Myocyte (in vitro differentiated cells): ENCODE results near the gene RIMS1. TPM values are rescaled to one million over a fixed set of nuclear protein-coding genes. Genes with fewer than 3 reads are reported as not detected.

ENCODE experiments used
- DNase-seq: peaks from one replicate; pipeline ENCODE4 v3.0.0-alpha.2; 2012; ENCODE audit warnings: low read depth
- total RNA-seq: library from RNA; depleted of rRNA; stranded (reverse); fragments of >200 nt; gene quantifications from 2 replicates; pipeline ENCODE4 v1.2.3, GENCODE V29; 2014

RIMS1 gene
- total RNA-seq, 1 donor from 2014 or later: 1.8 TPM

- no peak for DNase-seq
These were observed 195.5 kb downstream of the RIMS1 start for GRCh38 chr6:72081871-72082270.

GRCh38 chr6:72083976-72084375 lies 197.6 kb downstream of the RIMS1 start:
- no peak for DNase-seq

DNA sequence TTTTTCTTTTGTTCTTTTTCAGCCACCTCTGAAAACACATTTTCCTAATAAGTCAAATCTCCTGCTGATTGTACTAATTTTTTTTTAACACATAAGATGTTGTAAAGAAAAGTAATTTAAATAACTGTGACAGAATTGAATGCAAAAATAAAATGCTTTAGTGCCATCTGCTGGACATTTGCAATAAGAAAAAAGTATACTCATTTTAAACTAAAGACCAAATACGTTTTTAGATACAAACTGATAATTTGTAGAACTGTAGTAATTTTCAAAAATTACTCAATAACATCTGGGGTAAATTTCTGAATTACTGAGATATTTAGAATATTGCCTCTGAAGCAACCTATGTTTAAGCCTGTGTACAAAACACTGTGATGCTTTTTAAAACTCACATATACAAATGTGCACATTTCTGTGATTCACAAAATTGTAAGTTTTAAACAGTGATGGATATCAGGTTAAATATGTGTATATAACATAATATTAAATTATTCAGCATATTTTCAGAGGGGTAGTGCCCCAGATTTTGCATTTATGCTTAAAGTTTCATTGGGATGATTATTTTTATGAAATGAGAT lies 198.7 kb downstream of the RIMS1 start:
- peak; percentile 51 for DNase-seq

DNA sequence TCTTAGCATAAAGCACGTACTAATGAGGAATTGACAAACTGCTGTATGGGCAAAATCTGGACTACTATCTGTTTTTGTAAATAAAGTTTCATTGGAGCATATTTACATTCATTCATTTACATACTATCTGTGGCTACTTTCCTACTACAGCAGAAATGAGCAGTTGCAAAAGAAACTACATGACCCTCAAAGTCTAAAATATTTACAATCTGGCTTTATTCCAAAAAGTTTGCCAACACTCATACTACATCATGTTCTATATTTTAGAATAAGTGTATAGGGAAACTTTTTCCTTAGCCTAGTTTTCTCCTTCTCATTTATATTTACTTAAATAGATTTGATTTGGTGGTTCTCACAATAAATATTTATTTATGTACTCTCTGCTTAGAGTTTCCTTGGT lies 208.2 kb downstream of the RIMS1 start:
- DNase-seq: no peak

- DNase-seq: no peak
These were observed 216.2 kb downstream of the RIMS1 start for GRCh38 chr6:72102561-72102960.

DNA sequence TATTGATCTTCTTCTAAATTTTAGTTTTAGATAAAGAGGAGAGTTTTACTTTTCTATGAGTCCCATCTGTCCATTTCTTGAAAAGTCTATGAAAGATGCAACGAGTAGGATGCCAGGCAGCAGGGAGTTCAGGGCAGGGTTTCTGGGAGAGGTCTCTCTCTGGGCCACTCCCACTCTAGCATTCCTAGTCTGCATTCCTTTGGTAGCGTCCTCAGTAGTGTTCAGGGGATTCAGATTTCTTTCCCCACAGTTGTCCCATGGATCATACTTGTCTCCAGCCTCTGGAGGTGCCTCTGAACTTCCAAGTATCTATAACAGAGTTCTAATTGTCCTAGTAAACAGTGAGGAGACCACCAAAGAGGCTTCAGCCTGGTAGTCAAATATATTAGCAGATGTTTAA lies 225.3 kb downstream of the RIMS1 start:
- DNase-seq: peak; percentile 15

DNA sequence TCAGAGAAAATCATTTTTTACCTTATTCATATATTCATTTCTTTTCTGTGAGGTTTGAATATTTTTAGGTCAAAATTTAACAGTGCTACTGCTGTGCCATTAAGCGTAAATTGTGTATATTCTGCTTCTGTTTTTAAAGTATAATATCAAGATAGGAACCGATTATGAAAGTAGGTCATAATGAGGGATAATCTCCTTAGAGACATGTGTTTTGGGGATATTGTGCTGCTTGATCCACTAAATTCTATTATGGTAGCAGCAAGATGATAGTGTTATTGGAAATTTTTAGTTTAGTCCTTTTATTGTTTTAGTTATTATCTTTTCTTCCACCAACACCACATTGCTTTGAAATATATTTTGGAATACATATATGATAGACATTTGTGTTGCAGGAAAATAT lies 244.0 kb downstream of the RIMS1 start:
- DNase-seq: no peak

DNA sequence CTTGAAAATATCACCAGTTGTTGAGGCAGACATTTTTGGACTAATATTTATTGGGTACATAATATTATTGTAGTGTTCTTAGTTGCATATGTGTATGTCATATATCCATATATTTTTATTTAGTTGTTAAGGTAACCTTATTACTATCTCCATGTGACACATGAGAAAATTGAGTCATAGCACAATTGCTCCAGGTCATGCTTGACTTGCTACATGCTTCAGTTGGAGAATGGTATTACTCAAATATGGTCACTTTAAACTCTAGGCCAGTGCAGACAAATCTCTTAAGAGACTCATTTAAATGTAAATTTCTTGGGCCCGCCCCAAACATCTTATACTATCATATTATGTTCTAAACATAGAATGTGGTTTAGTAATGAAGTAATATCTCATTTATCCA lies 246.1 kb downstream of the RIMS1 start:
- no peak for DNase-seq

DNA sequence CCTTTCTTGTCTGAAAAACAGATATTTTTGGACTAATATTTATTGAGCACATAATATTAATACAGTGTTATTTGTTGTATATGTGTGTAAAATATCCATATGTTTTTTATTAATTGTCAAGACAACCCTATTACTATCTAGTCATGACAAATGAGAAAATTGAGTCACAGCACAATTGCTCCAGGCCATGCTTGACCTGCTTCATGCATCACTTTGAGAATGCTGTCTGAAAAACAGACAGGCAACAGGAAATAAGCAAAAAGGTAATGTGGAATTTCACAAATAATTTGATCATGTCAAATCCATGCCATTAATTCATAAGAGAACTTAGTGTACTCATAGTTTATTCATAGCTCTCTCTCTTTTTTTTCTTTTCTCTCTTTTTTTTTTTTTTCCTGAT lies 246.5 kb downstream of the RIMS1 start:
- no peak for DNase-seq

DNA sequence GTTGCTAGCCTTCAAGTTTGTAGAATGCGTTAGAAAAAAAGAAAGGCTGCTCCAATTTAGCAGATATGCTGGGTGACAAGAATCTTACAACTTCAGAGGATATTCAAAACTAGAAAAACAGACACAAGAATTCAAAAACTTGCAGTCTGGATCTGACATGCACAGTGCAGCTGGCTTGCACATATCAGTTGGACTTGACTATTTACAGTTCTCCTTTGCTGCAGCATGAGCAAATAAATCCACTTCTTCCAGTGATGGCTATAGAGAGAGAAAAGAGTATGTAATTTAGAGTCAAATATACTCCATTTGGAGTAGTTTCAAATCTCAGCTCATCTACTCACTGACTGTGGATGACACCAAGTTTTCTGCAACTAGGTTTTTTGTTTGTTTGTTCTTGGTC lies 247.0 kb downstream of the RIMS1 start:
- DNase-seq: peak; percentile 2

- DNase-seq: peak; percentile 13
These were observed 254.4 kb downstream of the RIMS1 start for GRCh38 chr6:72140795-72141194.

- DNase-seq: no peak
These were observed 263.4 kb downstream of the RIMS1 start for GRCh38 chr6:72149715-72150114.

- no peak for DNase-seq
These were observed 265.4 kb downstream of the RIMS1 start for GRCh38 chr6:72151742-72152141.

DNA sequence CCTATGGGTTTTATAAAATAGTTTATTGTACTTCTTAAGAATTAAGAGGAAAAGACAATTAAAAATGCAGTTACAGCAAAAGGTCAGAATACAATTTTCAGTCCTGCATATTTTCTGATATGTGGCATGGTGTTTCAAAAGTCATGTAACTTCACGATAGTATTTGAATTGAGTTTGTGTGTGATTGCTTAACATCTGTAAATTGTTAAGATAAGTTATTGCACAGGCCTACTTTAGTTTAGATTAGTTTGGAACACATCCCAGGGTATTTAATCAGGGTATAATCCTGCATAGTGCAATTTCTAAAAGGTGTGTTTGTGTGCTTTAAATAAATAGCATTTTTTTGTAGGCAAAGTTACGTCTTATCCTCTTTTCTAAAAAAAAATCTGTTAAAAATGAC lies 289.6 kb downstream of the RIMS1 start:
- no peak for DNase-seq

DNA sequence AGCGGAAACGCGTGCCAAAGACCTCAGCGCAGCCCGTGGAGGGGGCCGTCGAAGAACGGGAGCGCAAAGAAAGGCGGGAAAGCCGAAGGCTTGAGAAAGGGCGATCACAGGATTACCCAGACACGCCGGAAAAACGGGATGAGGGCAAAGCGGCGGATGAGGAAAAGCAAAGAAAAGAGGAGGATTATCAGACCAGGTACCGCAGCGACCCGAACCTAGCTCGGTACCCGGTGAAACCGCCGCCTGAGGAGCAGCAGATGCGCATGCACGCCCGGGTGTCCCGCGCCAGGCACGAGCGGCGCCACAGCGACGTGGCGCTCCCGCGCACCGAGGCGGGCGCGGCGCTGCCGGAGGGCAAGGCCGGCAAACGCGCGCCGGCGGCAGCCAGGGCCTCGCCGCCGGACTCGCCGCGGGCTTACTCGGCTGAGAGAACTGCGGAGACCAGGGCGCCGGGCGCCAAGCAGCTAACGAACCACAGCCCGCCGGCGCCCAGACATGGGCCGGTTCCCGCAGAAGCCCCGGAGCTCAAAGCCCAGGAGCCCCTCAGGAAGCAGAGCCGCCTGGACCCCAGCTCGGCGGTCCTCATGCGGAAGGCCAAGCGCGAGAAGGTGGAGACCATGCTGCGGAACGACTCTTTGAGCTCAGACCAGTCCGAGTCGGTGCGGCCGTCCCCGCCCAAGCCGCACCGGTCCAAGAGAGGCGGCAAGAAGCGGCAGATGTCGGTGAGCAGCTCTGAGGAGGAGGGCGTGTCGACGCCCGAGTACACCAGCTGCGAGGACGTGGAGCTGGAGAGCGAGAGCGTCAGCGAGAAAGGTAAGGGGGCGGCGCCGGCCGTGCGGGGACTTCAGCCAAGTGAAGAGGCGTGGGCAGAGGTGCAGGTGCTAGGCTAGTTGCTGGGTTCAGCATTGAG lies 296.2 kb downstream of the RIMS1 start:
- peak; percentile 42 for DNase-seq

DNA sequence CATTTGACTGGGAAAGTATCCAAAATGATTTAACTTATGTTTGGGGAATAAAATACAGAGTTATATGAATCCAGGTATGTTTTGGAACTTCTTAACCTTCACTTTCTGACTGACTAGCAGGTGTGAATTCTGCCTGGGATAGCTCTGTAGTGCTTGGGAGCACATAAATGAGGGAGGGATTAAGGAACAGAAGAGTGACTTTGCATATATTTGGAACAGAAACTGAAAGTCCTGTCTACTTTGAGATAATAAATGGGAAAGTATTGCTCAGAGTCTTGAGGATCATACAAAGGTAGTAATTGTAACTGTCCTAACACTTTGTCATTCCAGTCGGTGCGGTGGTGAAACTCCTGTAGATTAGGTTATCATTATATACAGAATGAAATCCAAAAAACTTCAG lies 317.6 kb downstream of the RIMS1 start:
- no peak for DNase-seq

DNA sequence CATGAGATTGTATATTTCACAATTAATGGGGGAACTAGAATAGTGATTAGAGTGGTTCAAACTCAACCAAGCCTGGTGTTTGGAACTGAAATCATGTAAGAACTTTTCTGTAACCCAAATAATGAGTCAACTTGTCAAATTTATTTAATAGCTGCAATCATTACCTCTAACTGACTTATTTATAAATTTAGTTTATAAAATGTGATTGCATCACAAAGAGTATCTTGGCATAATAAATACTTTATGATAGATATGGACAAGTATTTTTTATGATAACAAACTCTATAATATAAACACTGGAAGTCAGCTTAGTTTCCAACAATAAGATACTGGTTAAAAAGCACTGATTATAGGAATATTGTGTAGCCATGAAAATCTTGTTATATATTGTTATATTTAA lies 319.1 kb downstream of the RIMS1 start:
- DNase-seq: no peak

GRCh38 chr6:72206606-72207005 lies 320.3 kb downstream of the RIMS1 start:
- DNase-seq: no peak

DNA sequence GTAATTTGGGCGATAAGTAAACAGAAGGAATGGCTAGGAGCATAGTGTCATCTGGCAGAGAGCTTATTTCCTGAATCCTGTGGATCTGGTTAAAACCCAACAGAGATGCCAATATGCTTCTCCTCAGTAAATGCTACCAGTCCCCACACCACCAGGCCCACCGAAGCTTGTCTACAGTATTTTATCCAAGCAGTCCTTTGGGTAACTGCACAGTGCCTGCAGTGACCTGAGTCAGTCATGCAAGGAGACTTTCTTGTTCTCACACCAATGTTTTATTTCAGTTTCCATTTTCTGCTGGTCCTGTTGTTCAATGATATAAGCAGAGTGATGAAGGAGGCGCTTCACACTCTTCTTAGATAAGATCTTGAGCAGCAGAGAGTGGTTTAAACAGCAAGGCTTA lies 326.3 kb downstream of the RIMS1 start:
- DNase-seq: no peak

DNA sequence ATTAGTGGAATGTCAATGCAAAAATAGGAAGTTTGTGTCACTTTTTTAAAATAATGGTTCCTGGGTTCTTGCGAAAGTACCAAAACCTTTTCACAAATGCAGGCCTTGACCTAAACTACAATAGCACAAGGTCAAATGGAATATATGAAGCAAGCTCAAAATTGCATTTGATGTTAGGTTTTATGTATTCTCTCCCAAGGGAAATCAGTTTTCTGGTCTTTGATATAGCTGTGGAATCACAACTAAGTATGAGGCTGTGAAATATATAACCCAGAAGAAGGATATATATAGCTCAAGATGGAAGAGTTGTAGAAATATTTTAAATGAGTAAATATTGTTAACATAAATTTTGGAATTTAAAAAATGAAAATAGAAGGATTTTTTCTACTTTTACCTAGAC lies 327.3 kb downstream of the RIMS1 start:
- DNase-seq: no peak

- DNase-seq: no peak
These were observed 330.1 kb downstream of the RIMS1 start for GRCh38 chr6:72216222-72217068.

DNA sequence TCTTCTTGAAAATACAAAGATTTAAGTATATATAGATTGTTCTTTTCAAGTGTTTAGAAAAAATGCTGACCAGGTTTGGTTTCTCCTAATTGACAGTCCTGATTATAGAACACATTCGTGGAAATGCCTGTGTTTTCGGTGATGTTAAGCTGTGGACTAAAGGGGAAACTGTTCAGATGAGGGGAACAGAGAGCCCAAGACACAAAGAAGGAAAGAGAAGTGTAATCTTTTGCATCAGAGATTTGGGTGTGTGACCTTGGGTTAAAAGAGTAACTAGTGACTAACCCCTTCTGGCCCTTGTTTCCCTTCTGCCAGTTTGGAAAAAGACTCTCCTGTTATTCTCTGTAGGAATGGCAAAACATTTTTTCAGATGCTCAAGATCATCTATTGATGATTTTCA lies 331.3 kb downstream of the RIMS1 start:
- no peak for DNase-seq
